ENCODE data around the gene EEF1AKMT1. TPM values are rescaled to one million over a fixed set of nuclear protein-coding genes. Genes with fewer than 3 reads are reported as not detected.
"Not testable (repeated sequence)": the region's sequence is repeated elsewhere in the genome, so short reads cannot be mapped to it uniquely, and the experiment has no call there.

The EEF1AKMT1 gene
- total RNA-seq, 1 experiment from 2014 or later, result 14.4 TPM

DNA sequence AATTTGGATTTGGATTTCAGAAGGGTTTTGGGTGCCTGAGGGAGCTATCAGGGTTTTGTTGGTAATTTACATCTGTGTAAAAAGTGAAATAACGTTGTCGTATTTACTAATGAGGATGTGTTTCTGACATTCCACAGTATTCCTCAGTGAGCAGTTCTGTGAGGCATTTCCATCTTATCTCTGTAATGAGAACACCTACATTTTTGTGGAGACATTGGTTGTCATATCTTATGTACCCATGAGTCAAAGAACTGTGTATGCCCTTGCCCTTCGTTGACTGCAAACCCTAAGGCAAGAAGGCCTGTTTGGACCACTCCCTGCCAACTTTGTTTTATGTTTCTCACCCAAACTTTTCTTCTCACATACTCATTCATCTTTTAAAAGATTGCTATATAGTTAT is 84.5 kb downstream of the EEF1AKMT1 start:
- no peak for DNase-seq
- Histone ChIP-seq H3K36me3 (no peaks in the 10 kb centered on the region), H3K4me3 (no peak overlapping the region), H3K9me3 (no peaks in the 10 kb centered on the region), H3K27me3 (no peaks in the 10 kb centered on the region)

GRCh38 chr13:20686863-20687579 is 86.7 kb downstream of the EEF1AKMT1 start:
- Histone ChIP-seq H3K36me3 (no peaks in the 10 kb centered on the region), H3K27me3 (no peaks in the 10 kb centered on the region), H3K9me3 (no peaks in the 10 kb centered on the region), H3K4me3 (no peak overlapping the region)
- DNase-seq, result no peak

DNA sequence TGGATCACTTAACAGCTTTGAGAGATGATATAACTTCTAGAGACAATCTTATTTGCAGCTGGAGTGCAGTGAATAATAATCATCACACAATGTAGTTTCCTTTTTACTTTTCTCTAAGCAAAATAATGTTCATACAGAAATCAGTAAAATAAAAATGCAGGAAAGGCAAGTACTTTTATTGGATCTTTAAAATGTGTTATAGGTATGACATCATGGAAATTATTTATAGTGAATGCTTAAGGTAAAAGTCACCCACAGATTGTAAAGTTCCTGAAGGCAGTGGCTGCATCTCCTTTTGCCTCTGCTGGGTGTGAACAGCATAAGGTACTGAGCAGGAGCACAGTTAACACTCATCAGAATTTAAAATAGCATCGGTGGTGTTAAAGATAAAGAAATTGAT is 87.6 kb downstream of the EEF1AKMT1 start:
- H3K4me3 ChIP-seq, result no peak overlapping the region
- H3K27me3 ChIP-seq, result no peaks in the 10 kb centered on the region
- no peaks in the 10 kb centered on the region for H3K9me3 ChIP-seq
- DNase-seq, result no peak
- no peaks in the 10 kb centered on the region for H3K36me3 ChIP-seq

- DNase-seq, result no peak
- Histone ChIP-seq H3K9me3 (no peaks in the 10 kb centered on the region), H3K36me3 (no peaks in the 10 kb centered on the region)
Measured at GRCh38 chr13:20685092-20685491, 88.7 kb downstream of the EEF1AKMT1 start.

GRCh38 chr13:20684546-20684945 is 89.2 kb downstream of the EEF1AKMT1 start:
- H3K36me3 ChIP-seq, result no peaks in the 10 kb centered on the region
- no peak overlapping the region for H3K4me3 ChIP-seq
- DNase-seq, result no peak
- H3K9me3 ChIP-seq, result no peaks in the 10 kb centered on the region
- H3K27me3 ChIP-seq, result no peaks in the 10 kb centered on the region

More at GRCh38 chr13:20685092-20685491, 88.7 kb downstream of the EEF1AKMT1 start:
- H3K27me3 ChIP-seq, result no peaks in the 10 kb centered on the region
- no peak overlapping the region for H3K4me3 ChIP-seq

- H3K4me3 ChIP-seq, result no peak overlapping the region
- no peaks in the 10 kb centered on the region for H3K27me3 ChIP-seq
- H3K36me3 ChIP-seq, result no peaks in the 10 kb centered on the region
- DNase-seq, result no peak
- H3K9me3 ChIP-seq, result no peaks in the 10 kb centered on the region
Measured at GRCh38 chr13:20684041-20684440, 89.7 kb downstream of the EEF1AKMT1 start.

DNA sequence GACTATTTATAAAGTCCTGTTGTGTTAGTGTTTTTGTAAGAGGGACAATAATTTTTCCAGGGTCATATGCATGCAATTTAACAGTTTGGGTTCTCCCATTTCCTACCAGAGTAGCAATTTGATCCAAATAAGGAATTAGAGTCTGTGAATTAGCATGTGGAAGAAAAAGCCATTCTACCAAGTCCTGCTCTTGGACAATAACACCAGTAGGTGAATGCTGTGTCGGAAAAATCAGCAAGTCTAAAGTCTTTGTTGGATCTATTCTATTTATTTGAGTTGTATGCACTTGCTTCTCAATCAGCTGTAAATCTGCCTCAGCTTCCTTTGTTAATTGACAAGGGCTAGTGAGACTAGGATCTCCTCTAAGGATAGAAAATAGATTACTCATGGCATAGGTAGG is 91.7 kb downstream of the EEF1AKMT1 start:
- Histone ChIP-seq H3K4me3 (no peak overlapping the region), H3K9me3 (no peaks in the 10 kb centered on the region), H3K36me3 (no peaks in the 10 kb centered on the region), H3K27me3 (no peaks in the 10 kb centered on the region)
- DNase-seq, result no peak

DNA sequence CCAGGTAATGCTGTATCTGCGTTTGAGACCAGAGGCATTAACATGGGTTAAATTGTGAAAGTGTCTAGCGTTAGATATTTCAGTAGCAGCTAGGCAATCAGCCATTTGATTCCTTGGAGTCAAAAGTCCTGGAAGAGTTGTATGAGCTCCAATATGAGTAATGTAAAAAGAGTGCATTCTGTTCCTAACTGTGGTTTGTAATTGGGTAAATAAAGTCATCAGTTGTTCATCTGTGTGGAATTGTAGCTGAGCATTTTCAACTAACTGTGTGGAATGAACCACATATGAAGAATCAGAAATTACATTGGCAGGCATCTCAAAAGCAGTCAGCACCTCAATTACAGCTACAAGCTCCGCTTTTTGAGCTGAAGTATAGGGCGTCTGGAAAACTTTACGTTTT is 92.3 kb downstream of the EEF1AKMT1 start:
- not testable (repeated sequence) for H3K4me3 ChIP-seq, H3K9me3 ChIP-seq, H3K36me3 ChIP-seq, DNase-seq, H3K27me3 ChIP-seq

- Histone ChIP-seq H3K9me3 (no peaks in the 10 kb centered on the region), H3K36me3 (no peaks in the 10 kb centered on the region), H3K4me3 (no peak overlapping the region), H3K27me3 (no peaks in the 10 kb centered on the region)
- no peak for DNase-seq
Measured at GRCh38 chr13:20680416-20681080, 93.2 kb downstream of the EEF1AKMT1 start.

GRCh38 chr13:20679879-20680278 is 93.9 kb downstream of the EEF1AKMT1 start:
- Histone ChIP-seq H3K36me3 (no peaks in the 10 kb centered on the region), H3K9me3 (no peaks in the 10 kb centered on the region), H3K27me3 (no peaks in the 10 kb centered on the region), H3K4me3 (no peak overlapping the region)
- no peak for DNase-seq

Other genes with a start within 250 kb of the EEF1AKMT1 start
- 4.3 and 22.9 TPM in 2 replicates for gene CRYL1, start 248.1 kb downstream of the EEF1AKMT1 start, total RNA-seq (2014; rRNA removed; shearing (Covaris generic); ENCODE audit: low replicate concordance)
- gene IFT88, start 206.8 kb downstream of the EEF1AKMT1 start, total RNA-seq (2014; rRNA removed; shearing (Covaris generic); ENCODE audit: low replicate concordance), result 9.8 and 17.6 TPM in 2 replicates
- gene IL17D, start 70.3 kb downstream of the EEF1AKMT1 start, total RNA-seq (2014; rRNA removed; shearing (Covaris generic); ENCODE audit: low replicate concordance), result 2.2 and 3.4 TPM in 2 replicates
- 16.7 and 21.7 TPM in 2 replicates for gene XPO4, start 128.8 kb upstream of the EEF1AKMT1 start, total RNA-seq (2014; rRNA removed; shearing (Covaris generic); ENCODE audit: low replicate concordance)